HG03025 (cell line): ENCODE results near the gene TEK.

Source experiments
- ATAC-seq: cut with Tn5 transposase; IDR thresholded peaks from one replicate; pipeline ENCODE4 v1.9.1; 2021; ENCODE audit warnings: mild to moderate bottlenecking, moderate library complexity; ENCODE audit not compliant: unreplicated experiment, low FRiP score

The TEK gene

DNA sequence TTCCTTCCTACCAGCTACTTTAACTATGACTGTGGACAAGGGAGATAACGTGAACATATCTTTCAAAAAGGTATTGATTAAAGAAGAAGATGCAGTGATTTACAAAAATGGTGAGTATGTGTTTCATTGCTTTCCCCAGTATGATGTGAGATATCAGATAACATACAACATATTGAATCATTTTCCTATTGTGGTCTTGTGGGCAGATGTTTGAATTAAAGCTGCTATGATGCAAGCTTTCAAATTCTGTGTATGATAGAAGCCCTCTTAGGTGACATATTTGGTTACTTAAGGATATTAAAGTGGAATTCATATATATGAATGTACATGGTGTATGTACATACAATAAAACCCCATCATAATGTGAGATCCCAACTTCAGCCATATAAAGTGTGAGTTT, 59.5 kb downstream of the TEK start:
- ATAC-seq: no peak

DNA sequence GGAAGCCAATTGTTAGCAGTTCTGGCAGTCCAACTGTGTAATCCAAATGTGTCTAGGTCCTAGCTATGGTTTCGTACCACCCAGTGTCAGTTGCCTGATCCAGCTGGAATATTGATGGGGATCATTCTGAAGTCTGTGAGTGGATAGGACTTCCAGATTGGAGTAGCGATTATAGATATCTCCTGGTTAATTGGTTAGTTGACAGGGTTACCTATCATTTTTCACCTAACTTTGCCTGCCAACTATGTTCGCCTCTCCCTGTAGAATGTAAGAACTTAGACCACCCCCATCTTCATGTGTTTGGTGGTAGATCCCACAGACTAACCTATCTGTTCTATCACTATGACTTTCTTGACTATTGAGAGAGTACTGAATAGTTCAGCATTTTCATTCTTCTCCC, 59.9 kb downstream of the TEK start:
- ATAC-seq: no peak

DNA sequence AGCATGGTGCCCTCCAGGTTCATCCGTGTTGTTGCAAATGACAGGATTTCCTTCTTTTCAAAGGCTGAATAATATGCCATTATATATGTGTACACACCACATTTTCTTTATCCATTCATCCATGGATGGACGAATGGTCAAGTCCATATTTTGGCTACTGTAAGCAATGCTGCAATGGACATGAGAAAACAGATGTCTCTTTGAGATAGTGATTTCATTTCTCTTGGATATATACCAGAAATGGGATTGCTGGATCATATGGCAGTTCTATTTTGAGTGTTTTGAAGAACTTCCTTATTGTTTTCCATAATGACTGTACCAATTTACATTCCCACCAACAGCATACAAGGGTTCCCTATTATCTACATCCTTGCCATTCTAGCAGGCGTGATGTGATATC, 67.9 kb downstream of the TEK start:
- no peak for ATAC-seq

DNA sequence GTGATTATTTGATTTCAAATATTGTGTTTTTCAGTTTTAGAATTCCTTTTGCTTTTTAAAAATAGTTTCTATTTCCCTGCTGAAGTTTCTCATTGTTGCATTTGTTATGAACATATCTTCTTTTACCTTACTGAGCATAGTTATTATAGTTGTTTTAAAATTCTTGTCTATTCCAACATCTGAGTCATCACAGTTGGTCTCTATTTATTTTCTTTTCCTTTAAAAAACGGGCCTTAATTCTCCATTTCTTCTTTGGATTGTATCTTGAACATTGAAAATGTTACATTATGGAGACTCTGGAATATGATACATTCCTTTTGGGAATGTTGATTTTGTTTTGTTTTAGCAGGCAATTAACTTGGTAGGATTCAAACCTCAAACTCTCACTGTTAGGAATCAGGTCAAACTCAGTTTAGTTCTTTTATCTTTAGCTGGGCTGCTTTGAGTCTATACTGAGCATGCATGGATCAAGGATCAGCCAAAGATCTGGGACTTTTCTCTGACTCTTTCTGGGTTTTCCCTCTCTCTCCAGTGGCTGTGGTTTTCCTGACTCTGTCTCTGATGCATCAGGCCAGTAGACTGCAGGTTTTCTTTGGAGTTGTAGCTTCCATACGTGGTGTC, 70.3 kb downstream of the TEK start:
- no peak for ATAC-seq

DNA sequence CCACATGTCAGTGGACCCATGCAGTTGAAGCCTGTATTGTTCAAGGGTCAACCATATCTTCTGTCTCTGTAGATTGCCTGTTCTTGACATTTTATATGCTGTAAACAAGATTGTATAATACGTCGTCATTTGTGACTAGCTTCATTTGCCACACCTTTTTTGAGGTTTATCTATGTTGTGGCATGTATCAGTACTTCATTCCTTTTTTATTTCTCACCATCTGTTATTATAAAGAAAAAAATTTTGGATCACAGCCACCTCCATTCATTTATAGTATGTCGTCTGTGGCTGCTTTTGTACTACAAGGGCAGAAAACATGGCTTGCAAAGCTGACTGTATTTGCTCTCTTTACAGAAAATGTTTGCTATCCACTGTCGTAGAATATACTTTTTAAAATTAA, 72.4 kb downstream of the TEK start:
- no peak for ATAC-seq

DNA sequence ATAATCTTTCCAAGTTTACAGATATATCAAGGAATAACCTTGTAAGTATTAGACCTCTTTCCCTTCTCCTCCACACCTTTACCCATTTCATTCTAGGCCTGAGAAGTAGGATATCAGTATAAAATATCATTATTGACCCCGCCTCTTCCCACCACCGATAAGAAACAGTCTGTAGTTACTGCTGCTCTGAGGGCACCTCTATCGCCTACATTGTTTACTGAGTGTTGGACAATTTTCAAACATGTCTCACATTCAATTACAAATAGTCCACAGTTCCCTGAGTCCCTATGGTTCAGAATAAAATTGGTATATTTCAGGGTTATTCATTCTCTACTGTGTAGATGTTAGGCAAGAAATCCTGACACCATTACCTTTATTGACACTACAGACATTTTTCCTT, 73.4 kb downstream of the TEK start:
- ATAC-seq: no peak

DNA sequence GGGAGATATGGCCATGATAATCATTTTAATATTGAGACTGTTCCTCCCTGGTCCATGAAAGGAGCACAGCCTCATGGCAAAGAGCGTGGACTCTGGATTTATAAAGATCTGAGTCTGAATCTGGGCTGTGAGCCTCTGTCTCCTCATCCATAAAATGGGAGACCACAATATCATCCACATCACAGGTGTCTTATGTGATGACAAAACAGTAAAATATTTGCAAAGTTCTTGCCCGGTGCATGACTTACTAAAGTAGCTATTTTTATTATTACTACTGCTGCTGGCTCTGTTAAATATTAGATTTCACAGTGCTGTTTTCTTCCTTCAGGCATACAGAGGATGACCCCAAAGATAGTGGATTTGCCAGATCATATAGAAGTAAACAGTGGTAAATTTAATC, 74.1 kb downstream of the TEK start:
- no peak for ATAC-seq

DNA sequence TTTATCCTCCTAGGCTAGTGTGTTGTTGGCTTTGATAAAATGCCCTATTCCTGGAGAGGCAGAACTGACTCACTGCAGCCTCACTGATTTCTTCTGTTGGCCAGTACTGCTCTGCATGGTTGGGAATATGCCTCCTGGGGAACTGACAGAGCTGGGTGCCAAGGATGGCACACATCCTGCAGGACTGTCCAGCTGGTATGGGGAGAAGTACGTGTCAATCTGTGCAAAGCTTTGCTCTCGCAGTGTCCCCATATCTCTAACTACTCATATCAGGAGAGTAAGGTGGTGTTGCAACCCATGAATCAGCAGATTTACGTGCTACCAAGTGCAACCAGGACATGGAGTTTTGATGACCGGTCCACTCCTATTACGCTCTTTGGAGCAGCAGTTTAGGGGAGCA, 74.7 kb downstream of the TEK start:
- ATAC-seq: no peak

DNA sequence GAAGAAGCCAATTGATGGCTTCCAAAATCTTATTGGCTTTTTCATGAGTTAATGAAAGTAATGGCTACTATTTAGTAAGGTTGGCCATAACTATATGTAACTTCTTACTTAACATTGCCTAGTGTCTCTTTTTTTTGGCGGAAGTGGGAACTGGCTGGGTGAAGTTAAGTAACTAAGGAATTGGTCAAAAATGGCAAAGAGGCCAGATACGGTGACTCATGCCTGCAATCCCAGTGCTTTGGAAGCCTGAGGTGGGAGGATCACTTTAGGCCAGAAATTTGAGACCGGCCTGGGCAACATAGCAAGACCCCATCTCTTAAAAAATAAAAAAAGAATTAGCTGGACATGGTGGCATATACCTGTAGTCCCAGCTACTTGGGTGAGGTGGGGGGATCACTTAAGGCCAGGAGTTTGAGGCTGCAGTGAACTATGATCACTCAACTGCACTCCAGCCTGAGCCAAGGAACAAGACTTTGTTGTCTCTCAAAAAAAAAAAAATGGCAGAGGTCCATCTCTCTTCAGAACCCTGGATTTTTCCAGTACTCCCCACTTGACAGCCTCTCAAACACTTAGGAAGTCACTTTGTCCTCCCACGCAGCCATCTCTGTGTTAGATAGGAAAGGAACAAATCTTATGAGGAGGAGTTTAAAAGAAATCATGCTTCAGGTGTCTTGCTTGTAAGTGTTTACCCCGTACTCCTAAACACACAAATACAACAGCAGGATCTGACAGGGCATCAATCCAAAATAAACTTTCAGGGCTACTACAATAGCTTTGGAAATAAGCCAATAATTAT, 75.7 kb downstream of the TEK start:
- ATAC-seq: no peak

DNA sequence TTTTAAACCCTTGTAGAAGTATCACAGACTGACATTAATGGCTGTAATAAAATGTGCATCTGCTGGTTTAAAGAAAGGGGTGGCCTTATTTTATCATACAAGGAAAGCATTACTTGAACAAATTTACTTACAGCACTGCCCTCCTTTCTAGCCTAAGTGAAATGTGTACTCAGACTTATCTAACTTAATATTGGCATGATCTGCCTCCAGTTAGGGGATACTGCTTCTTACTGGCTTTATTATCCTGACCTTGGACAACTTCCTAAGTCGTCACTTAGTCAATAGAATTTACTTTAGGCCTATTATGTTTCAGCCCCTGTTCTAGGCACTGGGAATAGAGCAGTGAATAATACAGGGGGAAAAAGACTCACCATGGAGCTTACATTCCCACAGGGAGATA, 79.4 kb downstream of the TEK start:
- ATAC-seq: no peak

DNA sequence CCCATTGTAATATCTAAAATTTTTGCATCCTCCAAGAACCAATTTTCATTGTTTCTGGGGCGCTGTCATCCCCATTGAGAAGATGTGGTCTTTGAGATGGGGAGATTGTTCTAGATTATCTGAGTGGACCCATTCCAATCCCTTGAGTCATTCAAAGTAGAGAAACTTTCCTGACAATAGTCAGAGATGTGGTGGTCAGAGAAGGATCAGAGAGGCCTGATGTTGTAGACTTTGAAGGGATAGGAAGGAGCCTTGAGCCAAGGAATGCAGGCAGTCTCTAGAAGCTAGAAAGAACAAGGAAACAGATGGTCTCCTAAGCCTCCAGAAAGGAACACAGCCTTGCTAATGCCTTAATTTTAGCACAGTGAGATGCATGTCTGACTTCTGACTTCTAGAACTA, 80.4 kb downstream of the TEK start:
- no peak for ATAC-seq

DNA sequence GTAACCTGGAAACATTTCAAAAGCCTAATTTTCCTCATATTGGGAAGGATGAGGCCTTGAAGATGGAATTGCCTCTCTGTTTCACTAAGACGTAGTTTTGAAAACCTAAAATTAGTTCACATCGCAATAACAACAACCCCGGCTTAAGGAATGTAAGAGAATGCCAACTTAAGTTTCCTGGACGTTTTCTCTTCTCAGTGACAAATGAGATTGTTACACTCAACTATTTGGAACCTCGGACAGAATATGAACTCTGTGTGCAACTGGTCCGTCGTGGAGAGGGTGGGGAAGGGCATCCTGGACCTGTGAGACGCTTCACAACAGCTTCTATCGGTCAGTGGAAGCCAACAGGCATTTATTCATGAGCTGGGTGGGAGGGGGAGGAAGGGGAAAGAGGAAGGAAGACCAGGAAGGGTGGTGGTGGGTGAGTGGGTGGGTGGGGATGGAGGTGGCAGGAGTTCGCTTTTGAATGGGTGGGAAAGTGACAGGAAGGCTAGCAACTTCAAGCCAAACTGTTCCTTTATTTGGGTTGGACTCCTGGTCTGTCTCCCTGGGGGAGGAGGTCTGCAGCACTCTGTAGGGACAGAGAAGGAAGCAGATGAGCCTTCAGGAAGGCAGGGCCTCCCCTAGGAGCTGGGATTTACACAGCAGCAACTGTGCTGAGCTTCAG, 83.4 kb downstream of the TEK start:
- no peak for ATAC-seq

DNA sequence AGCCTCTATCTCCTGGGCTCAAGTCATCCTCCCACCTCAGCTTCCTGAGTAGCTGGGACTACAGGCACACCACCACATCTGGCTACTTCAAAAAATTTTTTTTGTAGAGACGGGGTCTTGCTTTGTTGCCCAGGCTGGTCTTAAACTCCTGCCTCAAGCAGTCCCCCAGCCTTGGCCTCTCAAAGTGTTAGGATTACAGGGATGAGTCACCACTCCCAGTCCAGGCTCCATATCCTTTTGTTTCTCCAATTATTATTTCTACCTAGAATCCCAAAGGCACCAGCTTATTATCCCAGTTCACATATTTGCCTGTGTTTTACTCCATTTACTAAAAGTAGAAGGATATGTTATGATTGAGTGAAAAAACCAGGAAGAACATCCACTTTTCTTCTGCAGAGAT, 84.9 kb downstream of the TEK start:
- ATAC-seq: no peak

DNA sequence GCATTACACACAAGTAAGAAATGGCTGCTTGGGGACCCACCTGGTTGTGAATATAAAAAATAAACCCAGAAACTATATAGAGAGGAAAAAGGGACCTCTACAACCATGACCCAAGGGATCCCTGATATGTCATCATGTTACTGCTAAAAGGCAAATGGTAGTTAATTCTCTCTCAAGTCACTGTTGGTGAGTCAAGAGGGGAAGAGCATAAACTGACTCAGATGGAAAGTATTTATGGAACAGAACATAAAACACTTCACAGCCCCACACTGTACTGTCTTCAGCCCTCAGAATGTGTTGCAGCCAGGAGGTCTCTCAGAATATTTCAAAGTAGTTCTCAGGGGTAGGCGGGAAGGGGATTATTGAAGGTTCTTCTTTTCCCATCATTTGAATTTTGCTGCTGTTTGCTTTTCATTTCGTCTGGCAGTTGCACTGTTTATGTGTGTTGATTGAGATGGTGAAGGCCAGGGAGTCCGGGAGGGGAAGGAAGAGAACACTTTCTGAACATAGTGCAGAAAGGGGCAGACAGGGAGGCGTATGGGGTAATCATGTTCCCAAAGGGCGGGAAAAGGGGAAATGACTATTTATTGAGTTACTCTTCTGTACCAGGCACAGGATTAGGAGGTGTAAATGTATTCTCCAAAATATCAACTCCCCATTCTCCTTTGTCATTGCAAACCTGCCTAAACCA, 85.5 kb downstream of the TEK start:
- ATAC-seq: no peak

DNA sequence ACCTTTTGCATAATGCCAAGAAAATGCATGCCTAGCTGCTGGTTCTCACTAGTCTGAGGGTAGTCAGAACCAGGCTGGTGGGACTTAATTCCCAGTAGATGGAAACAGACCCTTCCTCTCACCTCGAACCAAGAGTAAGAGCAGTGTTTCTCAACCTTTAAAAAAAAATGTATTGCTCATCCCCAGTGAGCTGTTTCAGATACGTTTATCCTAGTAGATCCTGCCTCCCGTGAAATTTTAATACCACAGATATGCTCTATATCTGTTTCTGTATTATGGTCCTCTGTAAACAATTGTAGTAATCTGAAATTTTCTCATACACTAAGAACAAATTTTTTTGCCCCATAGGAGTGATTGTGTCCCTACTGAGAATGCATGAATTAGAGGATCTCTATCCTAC, 86.2 kb downstream of the TEK start:
- ATAC-seq: no peak

DNA sequence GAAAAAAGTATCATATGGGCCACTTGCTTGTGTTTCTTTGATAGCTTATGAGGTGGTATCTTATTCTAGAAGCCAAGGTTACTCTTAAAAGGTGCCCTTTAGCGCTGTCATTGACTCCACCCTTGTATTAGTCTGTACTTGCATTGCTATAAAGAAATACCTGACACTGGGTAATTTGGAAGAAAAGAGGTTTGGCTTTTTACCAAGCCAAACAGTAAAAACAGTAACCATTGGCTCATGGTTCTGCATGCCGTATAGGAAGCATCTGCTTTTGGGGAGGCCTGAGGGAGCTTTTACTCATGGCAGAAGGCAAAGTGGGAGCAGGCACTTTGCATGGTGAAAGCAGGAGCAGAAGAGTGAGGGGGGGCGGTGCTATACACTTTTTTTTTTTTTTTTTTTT, 87.4 kb downstream of the TEK start:
- ATAC-seq: no peak

DNA sequence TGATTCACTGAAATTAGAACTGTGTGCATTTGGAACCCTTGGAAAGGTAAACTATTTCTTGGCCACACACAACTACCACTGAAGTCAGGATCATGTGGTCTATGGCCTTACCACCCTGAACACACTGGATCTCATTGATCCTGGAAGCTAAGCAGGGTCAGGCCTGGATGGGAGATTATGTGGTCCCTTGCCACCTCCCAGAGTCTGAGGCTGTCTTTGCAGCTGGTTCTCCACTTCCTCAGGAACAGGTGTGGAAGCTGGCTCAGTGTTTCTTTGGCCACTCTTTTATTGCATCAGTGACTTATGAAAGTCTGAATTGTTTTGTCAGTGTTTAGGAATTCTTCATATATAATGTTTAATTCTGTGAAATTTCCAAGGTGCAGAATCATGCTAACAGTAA, 89.2 kb downstream of the TEK start:
- ATAC-seq: no peak

DNA sequence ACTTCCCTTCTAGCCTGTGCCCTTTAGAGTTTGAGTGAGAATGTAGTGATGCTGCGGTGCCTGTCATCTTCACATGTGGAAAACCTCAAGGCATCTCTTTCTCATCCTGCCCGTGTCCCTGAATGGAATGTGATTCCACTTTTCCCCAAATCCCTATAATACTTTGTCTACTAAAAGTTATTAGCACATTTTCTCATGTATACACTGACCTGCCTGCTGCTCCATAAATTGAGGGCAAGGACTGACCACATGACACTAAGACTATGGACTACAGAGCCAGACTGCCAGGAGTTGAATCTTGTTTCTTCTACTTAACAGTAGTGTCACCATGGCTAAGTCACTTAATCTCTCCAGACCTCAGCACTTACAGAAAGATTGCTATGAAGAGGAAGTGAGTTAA, 93.0 kb downstream of the TEK start:
- no peak for ATAC-seq

DNA sequence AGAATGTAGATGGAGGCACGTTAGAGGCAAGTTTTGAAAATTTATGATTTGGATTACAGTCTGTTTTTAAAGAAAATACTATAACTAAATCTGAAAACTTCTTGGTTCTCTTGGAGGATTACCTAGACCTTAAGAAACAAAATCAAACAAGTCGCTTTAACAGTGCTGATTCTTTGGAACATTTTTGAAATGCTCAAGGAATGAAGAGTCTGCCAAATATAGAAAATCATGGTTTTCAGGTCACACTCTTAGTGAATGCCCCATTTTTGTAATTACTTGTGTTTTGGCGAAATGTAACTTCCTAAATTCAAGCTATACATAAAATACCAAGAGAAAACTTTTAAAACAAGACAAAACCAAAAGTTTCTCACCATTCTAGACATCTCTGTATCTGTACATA, 94.8 kb downstream of the TEK start:
- no peak for ATAC-seq

DNA sequence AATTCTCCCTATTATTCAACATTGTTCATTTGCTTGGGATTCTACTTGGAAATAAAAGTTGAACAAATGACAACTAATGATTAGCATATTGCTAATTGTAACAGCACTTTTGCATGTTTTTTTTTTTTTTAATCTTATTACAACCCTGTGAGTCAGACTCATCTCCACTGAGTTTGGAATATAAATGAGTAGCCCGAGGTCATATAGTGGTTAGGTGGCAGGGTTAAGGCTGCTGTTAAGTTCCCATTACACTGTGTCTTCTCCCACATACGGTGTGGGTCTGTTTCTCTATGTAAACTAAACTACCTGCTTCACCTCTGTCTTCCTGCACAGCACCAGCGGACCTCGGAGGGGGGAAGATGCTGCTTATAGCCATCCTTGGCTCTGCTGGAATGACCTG, 95.6 kb downstream of the TEK start:
- ATAC-seq: no peak

DNA sequence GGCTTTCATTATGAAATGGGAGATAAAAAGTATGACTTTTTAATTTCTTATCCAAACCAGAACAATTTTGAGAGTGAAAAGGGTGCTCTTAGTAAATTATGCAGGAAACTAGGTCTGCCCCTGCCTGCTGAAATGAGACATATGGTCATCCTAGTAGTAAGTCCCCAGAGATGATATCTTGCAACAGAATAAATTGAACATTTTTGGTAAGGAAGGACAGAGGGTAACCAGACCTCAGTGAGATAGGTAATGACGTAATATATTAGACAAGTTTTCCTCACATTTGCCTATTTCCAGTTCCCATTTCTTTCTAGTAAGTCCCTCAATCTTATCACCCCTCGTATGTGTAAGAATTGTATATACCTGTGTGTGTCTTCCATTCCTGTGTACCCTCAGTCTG, 96.2 kb downstream of the TEK start:
- no peak for ATAC-seq
